ENCODE data around the gene SLC43A2. TPM values are rescaled to one million over a fixed set of nuclear protein-coding genes. Genes with fewer than 3 reads are reported as not detected.

Gene SLC43A2
- total RNA-seq, 1 experiment from 2014 or later, result 12.9 TPM

- Histone ChIP-seq H3K9me3 (ENCODE audit: control insufficient read depth, low read depth, low read length) (no peaks in the 10 kb centered on the region), H3K23ac (ENCODE audit: insufficient read length, low read depth, low read length) (no peak overlapping the region), H2AK5ac (ENCODE audit: insufficient read length, low read length) (no peak overlapping the region), H4K20me1 (ENCODE audit: control insufficient read depth, insufficient read depth, insufficient read length) (no peaks in the 10 kb centered on the region), H3T11ph (ENCODE audit: low read length) (no peak overlapping the region), H3K23me2 (ENCODE audit: insufficient read length, low read depth, low read length, poor library complexity, severe bottlenecking) (no peaks in the 10 kb centered on the region), H3K79me2 (ENCODE audit: insufficient read depth, low read length) (no peaks in the 10 kb centered on the region), H4K5ac (ENCODE audit: insufficient read length, low read depth, low read length) (no peak overlapping the region), H4K8ac (replicated peaks; ENCODE audit: insufficient read length, low read depth, low read length) (no peak overlapping the region), H3K4me1 (ENCODE audit: insufficient read depth, low read length) (no peaks in the 10 kb centered on the region), H4K91ac (ENCODE audit: insufficient read length, low read depth, low read length) (no peak overlapping the region), H3K9ac (ENCODE audit: extremely low read depth, insufficient read length, low read length) (no peak overlapping the region), H3K79me1 (ENCODE audit: insufficient read depth, low read depth, low read length, poor library complexity, severe bottlenecking) (no peaks in the 10 kb centered on the region), H3K27ac (ENCODE audit: insufficient read length, low read depth, low read length) (no peak overlapping the region), H2BK15ac (ENCODE audit: low read depth, low read length) (no peak overlapping the region), H2BK120ac (ENCODE audit: low read depth, low read length, poor library complexity, severe bottlenecking) (no peak overlapping the region), H3K27me3 (ENCODE audit: insufficient read depth, low read length) (no peaks in the 10 kb centered on the region), H3K4ac (ENCODE audit: low read depth, low read length) (no peak overlapping the region), H3K56ac (ENCODE audit: insufficient read length, low read depth, low read length) (no peak overlapping the region), H2BK12ac (ENCODE audit: insufficient read length, low read depth, low read length) (no peak overlapping the region), H3K4me2 (ENCODE audit: insufficient read depth, insufficient read length, low read length) (no peak overlapping the region), H2BK5ac (ENCODE audit: insufficient read length, low read length) (no peak overlapping the region), H3K14ac (ENCODE audit: insufficient read depth, low read length) (no peak overlapping the region), H2BK20ac (ENCODE audit: low read depth, low read length, poor library complexity, severe bottlenecking) (no peak overlapping the region), H2AFZ (ENCODE audit: low read length) (no peak overlapping the region), H3K18ac (ENCODE audit: insufficient read length, low read depth, low read length) (no peak overlapping the region)
- no peak for DNase-seq
- Mint-ChIP-seq H3K4me3 (no peak overlapping the region), H3K36me3 (ENCODE audit: insufficient read depth in 1 of 3, low read depth in 3 of 3) (peaks cover 0 to 3% (median 2%) of the 10 kb centered on the region in 3 experiments; a peak in 4 of 7 replicates), H3K27me3 (ENCODE audit: low read depth) (no peaks in the 10 kb centered on the region; the same call in 1 of the 2 replicates), H3K9me3 (no peaks in the 10 kb centered on the region), H3K27ac (peak overlapping the region in 2 of 3 experiments; percentile 68 to 70; a peak in 3 of 7 replicates), H3K4me1 (peaks cover 22 to 28% of the 10 kb centered on the region in 2 experiments)
- no CpG with 5 or more reads among the region's 19 CpGs for WGBS (ENCODE audit: extremely low coverage, insufficient read length, low lambda C conversion rate)
- TF ChIP-seq CTCF (conservative IDR thresholded peaks at IDR 0.05), result no peak
Measured at GRCh38 chr17:1590029-1590746, 38.4 kb downstream of the SLC43A2 start.

All from H9 (cell line).